Mucosa of descending colon (tissue), 3 donors: Measurements from ENCODE around the gene PDXP. TPM values are rescaled to one million over a fixed set of nuclear protein-coding genes. Genes with fewer than 3 reads are reported as not detected.

Experiments
- ATAC-seq: fragments of 200-7000 bp; cut with Tn5 transposase; one replicate; pipeline ENCODE4 v1.9.1; 2020; ENCODE audit warnings: mild to moderate bottlenecking, moderate library complexity
- DNase-seq, 3 donors: peaks; one replicate each; pipeline ENCODE4 v3.0.0-alpha.2; 2020
- H3K36me3 ChIP-seq: fragments of 200-600 bp; one replicate; pipeline ENCODE4 v1.8.0; 2021; ENCODE audit warnings: low read depth, mild to moderate bottlenecking
- H3K4me1 ChIP-seq: fragments of 200-600 bp; one replicate; pipeline ENCODE4 v1.8.0; 2021; ENCODE audit warnings: low read depth, mild to moderate bottlenecking
- H3K4me3 ChIP-seq: fragments of 200-600 bp; one replicate; pipeline ENCODE4 v1.8.0; 2021; ENCODE audit warnings: mild to moderate bottlenecking
- H3K9me3 ChIP-seq: fragments of 200-600 bp; one replicate; pipeline ENCODE4 v1.8.0; 2021; ENCODE audit warnings: mild to moderate bottlenecking
- intact Hi-C, 2 donors: fragments of 100-400 bp; cut with DNase I in 1 of 2; cut with micrococcal nuclease in 1 of 2; formaldehyde crosslinking; loops; one replicate each; pipeline versions ENCODE4 v1.11.0 to v1.11.1; 2022; cut with DNase I, micrococcal nuclease
- total RNA-seq, 3 donors: library from RNA; stranded (reverse); fragmentation: NEBNext Ultra II Directional in 2 of 3; extraction: Animal tissue kit (Norgen Biotek cat#: 25700) in 2 of 3; gene quantifications; one replicate each; pipeline versions ENCODE4 v1.2.1 to v1.2.4, GENCODE V29; 2021 to 2023
- TF ChIP-seq, protein P1 (sequence below): fragments of 200-600 bp; IDR thresholded peaks from one replicate; pipeline ENCODE4 v1.8.0; 2022; ENCODE audit warnings: antibody characterized with exemption, mild to moderate bottlenecking
- donor health status: DM: no; HTN: no; CAD: no; lungs with moderate emphysema.
- donor health status: DM: no; HTN: no; CAD: no.
- donor health status: DM: no; HTN: yes; CAD: no.

The PDXP gene
- total RNA-seq, 3 donors from 2014 or later = 26.8 to 43.3 (median 40.6) TPM

DNA sequence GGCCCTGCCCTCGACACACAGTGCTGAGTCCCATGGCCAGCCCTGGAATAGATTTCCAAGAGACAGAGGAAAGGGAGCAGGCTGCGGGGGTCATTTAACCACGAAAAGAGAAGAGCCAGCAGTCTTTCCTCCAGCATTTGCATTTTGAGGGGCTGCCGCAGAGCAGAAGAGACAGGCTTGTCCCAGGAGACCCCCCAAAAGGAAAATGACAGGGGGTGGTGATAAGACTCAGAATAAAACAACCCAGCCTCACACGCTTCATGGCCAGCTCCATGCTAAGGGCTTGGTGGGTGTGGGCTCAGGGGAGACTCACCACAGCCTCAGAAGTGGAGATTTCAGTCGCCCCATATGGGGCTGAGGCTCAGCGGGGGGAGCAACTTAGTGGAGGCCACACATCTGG is 55.2 kb downstream of the PDXP start:
- Histone ChIP-seq H3K9me3 (no peaks in the 10 kb centered on the region), H3K4me3 (no peak overlapping the region), H3K4me1 (peaks cover 4% of the 10 kb centered on the region), H3K36me3 (no peaks in the 10 kb centered on the region)
- DNase-seq (no peak), ATAC-seq (no peak)
- intact Hi-C loops = no loop called here
- TF ChIP-seq, protein P1, sequence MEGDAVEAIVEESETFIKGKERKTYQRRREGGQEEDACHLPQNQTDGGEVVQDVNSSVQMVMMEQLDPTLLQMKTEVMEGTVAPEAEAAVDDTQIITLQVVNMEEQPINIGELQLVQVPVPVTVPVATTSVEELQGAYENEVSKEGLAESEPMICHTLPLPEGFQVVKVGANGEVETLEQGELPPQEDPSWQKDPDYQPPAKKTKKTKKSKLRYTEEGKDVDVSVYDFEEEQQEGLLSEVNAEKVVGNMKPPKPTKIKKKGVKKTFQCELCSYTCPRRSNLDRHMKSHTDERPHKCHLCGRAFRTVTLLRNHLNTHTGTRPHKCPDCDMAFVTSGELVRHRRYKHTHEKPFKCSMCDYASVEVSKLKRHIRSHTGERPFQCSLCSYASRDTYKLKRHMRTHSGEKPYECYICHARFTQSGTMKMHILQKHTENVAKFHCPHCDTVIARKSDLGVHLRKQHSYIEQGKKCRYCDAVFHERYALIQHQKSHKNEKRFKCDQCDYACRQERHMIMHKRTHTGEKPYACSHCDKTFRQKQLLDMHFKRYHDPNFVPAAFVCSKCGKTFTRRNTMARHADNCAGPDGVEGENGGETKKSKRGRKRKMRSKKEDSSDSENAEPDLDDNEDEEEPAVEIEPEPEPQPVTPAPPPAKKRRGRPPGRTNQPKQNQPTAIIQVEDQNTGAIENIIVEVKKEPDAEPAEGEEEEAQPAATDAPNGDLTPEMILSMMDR = no peak

DNA sequence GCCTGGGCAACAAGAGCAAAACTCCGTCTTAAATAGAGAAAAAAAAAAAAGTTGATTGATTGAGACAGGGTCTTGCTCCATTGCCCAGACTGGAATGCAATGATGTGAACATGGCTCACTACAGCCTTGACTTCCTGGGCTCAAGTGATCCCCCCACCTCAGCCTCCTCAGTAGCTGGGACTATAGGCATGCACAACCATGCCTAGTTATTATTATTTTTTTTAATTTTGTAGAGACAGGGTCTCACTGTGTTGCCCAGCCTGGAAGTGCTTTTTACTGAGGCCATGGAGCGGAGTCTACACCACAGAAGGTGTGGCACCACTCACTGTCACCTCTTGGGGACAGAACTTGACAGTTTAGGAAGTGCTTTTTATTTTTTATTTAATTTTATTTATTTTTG is 56.1 kb downstream of the PDXP start:
- Histone ChIP-seq H3K36me3 (no peaks in the 10 kb centered on the region), H3K4me3 (no peak overlapping the region), H3K4me1 (peaks cover 4% of the 10 kb centered on the region), H3K9me3 (no peaks in the 10 kb centered on the region)
- no peak for ATAC-seq
- intact Hi-C loops = no loop called here
- TF ChIP-seq, protein P1 = no peak
- DNase-seq = no peak

GRCh38 chr22:37715760-37716159 is 57.2 kb downstream of the PDXP start:
- no peak for DNase-seq
- Histone ChIP-seq H3K36me3 (no peaks in the 10 kb centered on the region), H3K9me3 (no peaks in the 10 kb centered on the region), H3K4me3 (no peak overlapping the region), H3K4me1 (peaks cover under 1% of the 10 kb centered on the region)
- TF ChIP-seq, protein P1 = no peak
- intact Hi-C loops = no loop called here
- ATAC-seq = no peak

Other genes with a start within 250 kb of the PDXP start
- under 1 TPM in 2 of 3 donors, not detected in 1; 0.35 to 0.54 TPM for gene ELFN2, start 231.2 kb upstream of the PDXP start, total RNA-seq
- 10 to 100 TPM; 11.3 to 16.1 (median 13.7) TPM for gene MFNG, start 172.3 kb upstream of the PDXP start, total RNA-seq
- 10 to 100 TPM; 43.3 to 74.1 (median 60.5) TPM for gene CARD10, start 139.3 kb upstream of the PDXP start, total RNA-seq
- gene CDC42EP1, start 98.2 kb upstream of the PDXP start, total RNA-seq = 10 to 100 TPM; 31.5 to 52.0 (median 48.2) TPM
- 10 to 100 TPM; 10.7 to 93.5 (median 23.1) TPM for gene LGALS2, start 78.6 kb upstream of the PDXP start, total RNA-seq
- gene GGA1, start 49.9 kb upstream of the PDXP start, total RNA-seq = 10 to 100 TPM; 70.4 to 79.0 (median 74.3) TPM
- 10 to 100 TPM; 48.8 to 98.2 (median 96.6) TPM for gene SH3BP1, start 19.1 kb upstream of the PDXP start, total RNA-seq
- 100 to 1,000 TPM in 2 of 3 donors, 10 to 100 TPM in 1; 54.6 to 376 (median 150) TPM for gene LGALS1, start 16.9 kb downstream of the PDXP start, total RNA-seq
- gene NOL12, start 27.6 kb downstream of the PDXP start, total RNA-seq = 10 to 100 TPM; 28.5 to 45.3 (median 42.6) TPM
- 100 to 1,000 TPM in 1 of 3 donors, 10 to 100 TPM in 2; 78.2 to 107 (median 78.6) TPM for gene TRIOBP, start 38.3 kb downstream of the PDXP start, total RNA-seq
- 10 to 100 TPM in 2 of 3 donors, 1 to 10 TPM in 1; 9.2 to 15.6 (median 13.6) TPM for gene GCAT, start 149.2 kb downstream of the PDXP start, total RNA-seq
- not detected for gene GALR3, start 164.7 kb downstream of the PDXP start, total RNA-seq
- gene ANKRD54, start 185.6 kb downstream of the PDXP start, total RNA-seq = 10 to 100 TPM; 18.2 to 36.7 (median 28.1) TPM
- 100 to 1,000 TPM; 365 to 477 (median 414) TPM for gene EIF3L, start 190.7 kb downstream of the PDXP start, total RNA-seq
- 100 to 1,000 TPM in 1 of 3 donors, 10 to 100 TPM in 2; 26.1 to 100 (median 28.6) TPM for gene MICALL1, start 247.6 kb downstream of the PDXP start, total RNA-seq